SK-N-MC (cell line): ENCODE data around the gene CD36.

Source experiments
- DNase-seq: peaks from one replicate; pipeline ENCODE4 v3.0.0-alpha.2; 2011; ENCODE audit warnings: low read depth, low spot score
- H3K27ac ChIP-seq: fragments of 200-600 bp; sonication (generic); 2 replicates; pipeline ENCODE4 v1.5.1; 2016; ENCODE audit warnings: mixed run types
- H3K36me3 ChIP-seq: fragments of 200-600 bp; sonication (generic); 2 replicates; pipeline ENCODE4 v1.6.1; 2017; ENCODE audit warnings: antibody characterized with exemption, low read length, mixed read lengths; ENCODE audit not compliant: insufficient read depth
- H3K4me3 ChIP-seq: fragments of 200-600 bp; sonication (generic); 2 replicates; pipeline ENCODE4 v1.5.1; 2016
- H3K9ac ChIP-seq: fragments of 200-600 bp; sonication (generic); 2 replicates; pipeline ENCODE4 v1.8.0; 2017; ENCODE audit warnings: mixed run types, mixed read lengths; ENCODE audit not compliant: insufficient read length
- H3K9me3 ChIP-seq: fragments of 200-600 bp; sonication (generic); 2 replicates; pipeline ENCODE4 v1.6.1; 2017; ENCODE audit warnings: low read depth, mild to moderate bottlenecking, antibody characterized with exemption, low read length, moderate library complexity, mixed read lengths
- EZH2 ChIP-seq: fragments of 200-600 bp; sonication (generic); IDR thresholded peaks from one replicate; pipeline ENCODE4 v1.6.1; 2017; ENCODE audit warnings: antibody characterized with exemption
- FOXP2 ChIP-seq: optimal IDR thresholded peaks from 2 replicates; pipeline ENCODE3; 2011; ENCODE audit warnings: mild to moderate bottlenecking, moderate library complexity; ENCODE audit not compliant: insufficient read depth; ENCODE audit errors: extremely low read length, control extremely low read depth
- POLR2AphosphoS5 ChIP-seq: IDR thresholded peaks from 2 replicates; pipeline ENCODE4 v1.6.1; 2012; ENCODE audit warnings: mild to moderate bottlenecking, low read depth, low read length, borderline replicate concordance

Gene CD36

DNA sequence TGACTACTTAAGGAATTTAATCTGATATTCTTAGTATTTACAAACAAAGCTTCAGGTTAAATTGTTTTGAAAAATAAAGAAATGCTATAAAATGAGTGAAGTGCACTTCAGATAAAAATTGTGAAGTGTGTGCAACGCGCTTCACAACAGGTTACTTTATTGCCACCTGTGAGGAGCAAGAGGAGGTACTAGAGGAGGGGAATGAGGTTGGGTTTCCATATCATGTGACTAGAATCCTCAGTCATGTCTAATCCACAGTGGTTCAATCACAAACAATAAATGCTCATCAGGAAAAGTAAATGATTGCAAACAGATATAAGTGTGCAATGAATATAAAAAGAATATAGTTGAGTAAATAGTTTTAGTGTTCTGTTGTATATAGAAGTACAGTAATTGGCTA lies 34.5 kb upstream of the CD36 start:
- Histone ChIP-seq H3K9ac (no peak overlapping the region), H3K36me3 (no peaks in the 10 kb centered on the region), H3K27ac (no peak overlapping the region), H3K9me3 (no peaks in the 10 kb centered on the region), H3K4me3 (no peak overlapping the region)
- TF ChIP-seq EZH2 = no peak
- no peak for TF ChIP-seq FOXP2
- TF ChIP-seq POLR2AphosphoS5 = no peak
- no peak for DNase-seq

DNA sequence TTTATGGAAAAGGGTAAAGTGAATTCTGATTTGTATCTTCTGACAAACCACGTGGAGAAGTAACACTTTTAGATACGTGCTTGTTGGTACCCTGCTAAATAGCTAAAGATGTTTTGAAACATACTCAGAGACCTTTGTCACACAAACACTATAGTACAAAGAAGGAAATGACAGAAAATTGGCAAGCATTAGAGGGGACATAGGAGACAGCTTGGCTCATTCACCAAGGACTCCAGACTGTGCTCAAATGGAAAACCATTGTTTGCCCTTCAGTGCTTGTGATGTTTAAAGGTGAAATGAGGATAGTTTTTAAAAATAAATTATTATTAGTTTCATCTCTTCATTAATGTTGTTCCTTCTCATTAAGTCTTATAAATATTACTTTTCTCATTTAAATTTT lies 34.0 kb upstream of the CD36 start:
- TF ChIP-seq POLR2AphosphoS5 = no peak
- TF ChIP-seq EZH2 = no peak
- TF ChIP-seq FOXP2 = no peak
- H3K9ac ChIP-seq = no peak overlapping the region
- H3K4me3 ChIP-seq = no peak overlapping the region
- H3K27ac ChIP-seq = no peak overlapping the region
- H3K36me3 ChIP-seq = no peaks in the 10 kb centered on the region
- H3K9me3 ChIP-seq = no peaks in the 10 kb centered on the region
- DNase-seq = no peak

DNA sequence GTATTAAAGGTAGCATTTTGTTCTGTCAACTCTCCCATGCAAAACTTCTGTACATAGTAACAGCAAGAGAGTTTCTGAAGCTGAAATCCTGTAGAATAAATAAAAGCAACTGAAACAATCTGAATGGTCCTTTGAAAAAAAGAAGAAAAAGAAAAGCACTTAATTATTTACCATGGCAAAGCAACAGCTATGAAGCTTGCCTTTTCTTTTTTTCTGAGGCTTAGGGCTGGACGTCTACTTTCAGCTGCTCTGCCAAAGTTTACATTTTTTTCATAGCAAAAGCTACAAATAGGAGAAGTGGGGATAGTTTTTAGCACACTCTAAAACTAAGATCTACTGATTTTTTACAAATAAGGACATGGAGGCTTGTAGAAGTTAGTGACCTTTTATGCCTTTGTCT lies 31.3 kb upstream of the CD36 start:
- no peak for TF ChIP-seq FOXP2
- no peak for TF ChIP-seq POLR2AphosphoS5
- no peak for TF ChIP-seq EZH2
- H3K9ac ChIP-seq = no peak overlapping the region
- H3K4me3 ChIP-seq = no peak overlapping the region
- H3K27ac ChIP-seq = no peak overlapping the region
- no peaks in the 10 kb centered on the region for H3K9me3 ChIP-seq
- H3K36me3 ChIP-seq = no peaks in the 10 kb centered on the region
- no peak for DNase-seq

DNA sequence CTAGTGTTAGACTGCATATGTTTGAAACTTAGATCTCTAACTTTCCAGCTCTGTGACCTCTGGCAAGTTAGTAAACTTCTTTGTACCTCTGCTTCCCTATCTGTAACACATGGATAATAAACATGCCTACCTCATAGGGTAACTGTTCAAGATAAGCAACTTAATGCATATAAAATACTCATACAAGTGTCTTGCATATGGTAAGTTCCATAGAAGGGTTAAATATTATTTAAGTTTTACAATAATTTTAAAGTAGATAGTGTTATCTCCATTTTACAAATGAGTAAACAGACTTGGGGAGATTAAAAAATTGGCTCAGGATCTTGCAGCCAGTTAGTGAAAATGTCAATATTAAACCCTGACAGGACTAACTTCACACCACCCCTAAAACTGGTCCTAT lies 30.1 kb upstream of the CD36 start:
- Histone ChIP-seq H3K36me3 (no peaks in the 10 kb centered on the region), H3K27ac (no peak overlapping the region), H3K9me3 (no peaks in the 10 kb centered on the region), H3K9ac (no peak overlapping the region), H3K4me3 (no peak overlapping the region)
- no peak for DNase-seq
- TF ChIP-seq EZH2 (no peak), POLR2AphosphoS5 (no peak), FOXP2 (no peak)

DNA sequence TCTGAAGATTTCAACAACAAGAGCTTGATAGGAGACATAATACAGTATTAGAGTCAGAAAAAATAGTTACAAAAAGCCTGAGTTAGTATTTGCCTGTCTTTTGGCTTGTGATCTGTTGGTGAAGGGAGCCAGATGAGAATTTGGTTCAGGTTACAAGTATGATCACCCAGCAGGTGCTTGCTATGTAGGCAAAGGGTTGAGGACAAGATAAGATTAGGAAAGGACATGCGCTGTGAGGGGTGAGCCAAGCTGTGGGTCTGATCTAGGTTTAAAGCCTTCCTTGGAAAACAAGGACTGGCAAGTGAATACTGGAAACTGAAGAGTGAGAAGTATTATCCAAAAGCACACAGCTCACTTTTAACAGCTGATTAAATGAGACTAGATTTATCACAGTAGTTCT lies 28.7 kb upstream of the CD36 start:
- Histone ChIP-seq H3K27ac (no peak overlapping the region), H3K4me3 (no peak overlapping the region), H3K9me3 (no peaks in the 10 kb centered on the region), H3K36me3 (no peaks in the 10 kb centered on the region), H3K9ac (no peak overlapping the region)
- no peak for DNase-seq
- TF ChIP-seq EZH2 = no peak
- no peak for TF ChIP-seq FOXP2
- TF ChIP-seq POLR2AphosphoS5 = no peak

DNA sequence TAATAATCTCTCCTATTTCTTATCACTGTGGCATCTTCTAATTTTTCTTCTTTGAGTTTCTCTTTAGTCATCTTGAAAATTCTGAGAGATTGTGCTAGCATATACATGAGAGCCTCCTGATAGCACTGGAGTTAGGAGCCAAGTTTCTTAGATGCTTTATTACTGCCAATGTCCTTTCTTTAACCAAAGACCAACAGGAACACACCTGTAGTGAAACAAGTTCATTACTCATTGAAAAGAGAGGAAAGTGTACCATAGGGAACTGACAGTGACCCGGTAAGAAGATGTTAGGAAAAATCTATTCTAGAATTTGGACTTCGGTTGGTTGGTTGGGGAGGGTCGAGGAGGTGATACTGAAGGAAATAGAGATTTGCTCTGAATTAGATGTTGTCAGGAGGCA lies 27.1 kb upstream of the CD36 start:
- Histone ChIP-seq H3K36me3 (no peaks in the 10 kb centered on the region), H3K9me3 (no peaks in the 10 kb centered on the region), H3K27ac (no peak overlapping the region), H3K4me3 (no peak overlapping the region), H3K9ac (no peak overlapping the region)
- DNase-seq = no peak
- TF ChIP-seq EZH2 (no peak), FOXP2 (no peak), POLR2AphosphoS5 (no peak)

DNA sequence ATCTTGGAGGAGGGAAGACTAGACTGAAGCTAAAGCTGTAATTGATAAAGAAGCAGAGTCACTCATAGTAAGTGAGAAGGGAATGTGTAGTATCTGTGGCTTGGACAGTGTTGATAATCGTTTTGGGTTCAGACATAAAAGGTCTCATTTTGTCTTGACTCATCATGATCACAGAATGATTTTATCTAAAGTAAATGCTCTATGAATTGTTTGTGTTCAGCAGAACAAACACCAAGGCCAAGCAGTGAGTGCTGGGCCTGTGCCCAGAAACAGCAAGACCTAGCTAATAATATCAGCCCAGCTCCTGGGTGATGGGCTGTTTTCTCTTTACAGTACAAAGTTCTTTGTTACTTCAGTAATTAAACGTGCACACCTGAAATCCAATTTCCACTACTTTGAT lies 26.7 kb upstream of the CD36 start:
- Histone ChIP-seq H3K9me3 (no peaks in the 10 kb centered on the region), H3K36me3 (no peaks in the 10 kb centered on the region), H3K27ac (no peak overlapping the region), H3K4me3 (no peak overlapping the region), H3K9ac (no peak overlapping the region)
- DNase-seq = no peak
- no peak for TF ChIP-seq EZH2
- no peak for TF ChIP-seq POLR2AphosphoS5
- no peak for TF ChIP-seq FOXP2

DNA sequence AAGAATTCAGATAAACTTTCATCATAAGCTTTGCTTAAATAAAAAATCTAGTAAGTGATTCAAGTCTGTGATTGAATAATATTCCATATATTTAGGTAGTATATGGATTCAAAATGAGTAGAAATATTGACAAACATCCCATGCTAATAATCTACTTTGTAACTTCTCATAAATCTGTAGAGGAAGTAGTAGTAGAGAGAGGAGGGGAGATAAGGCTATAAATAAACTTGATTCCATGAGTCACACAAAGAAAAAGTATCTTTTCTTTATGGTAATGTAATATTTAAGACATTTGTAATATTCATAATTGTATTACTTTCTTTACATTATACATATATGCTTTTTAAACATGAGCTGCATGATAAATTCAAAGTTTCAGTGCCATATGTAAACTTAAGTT lies 25.6 kb upstream of the CD36 start:
- Histone ChIP-seq H3K4me3 (no peak overlapping the region), H3K9me3 (no peaks in the 10 kb centered on the region), H3K9ac (no peak overlapping the region), H3K27ac (no peak overlapping the region), H3K36me3 (no peaks in the 10 kb centered on the region)
- TF ChIP-seq FOXP2 (no peak), EZH2 (no peak), POLR2AphosphoS5 (no peak)
- no peak for DNase-seq

DNA sequence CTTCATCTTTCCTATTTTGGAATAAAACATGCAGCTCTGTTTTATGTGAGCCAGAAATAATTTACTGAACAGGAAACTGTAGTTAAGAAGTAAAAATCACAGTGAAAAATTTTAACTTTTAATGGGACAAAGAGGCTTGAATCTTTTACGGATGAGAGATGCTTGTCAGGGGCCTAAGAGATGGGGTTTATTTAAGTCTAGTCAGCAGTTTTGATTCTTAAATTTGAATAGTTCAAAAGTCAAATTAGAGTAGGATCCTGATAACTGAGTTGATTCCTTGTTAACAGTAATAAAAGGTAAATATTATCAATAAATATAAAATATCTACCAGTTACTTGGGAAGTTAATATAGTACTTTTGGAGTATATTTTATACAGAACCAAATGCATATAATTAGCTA lies 24.9 kb upstream of the CD36 start:
- Histone ChIP-seq H3K27ac (no peak overlapping the region), H3K9me3 (no peaks in the 10 kb centered on the region), H3K4me3 (no peak overlapping the region), H3K9ac (no peak overlapping the region), H3K36me3 (no peaks in the 10 kb centered on the region)
- no peak for TF ChIP-seq EZH2
- TF ChIP-seq POLR2AphosphoS5 = no peak
- no peak for TF ChIP-seq FOXP2
- no peak for DNase-seq

DNA sequence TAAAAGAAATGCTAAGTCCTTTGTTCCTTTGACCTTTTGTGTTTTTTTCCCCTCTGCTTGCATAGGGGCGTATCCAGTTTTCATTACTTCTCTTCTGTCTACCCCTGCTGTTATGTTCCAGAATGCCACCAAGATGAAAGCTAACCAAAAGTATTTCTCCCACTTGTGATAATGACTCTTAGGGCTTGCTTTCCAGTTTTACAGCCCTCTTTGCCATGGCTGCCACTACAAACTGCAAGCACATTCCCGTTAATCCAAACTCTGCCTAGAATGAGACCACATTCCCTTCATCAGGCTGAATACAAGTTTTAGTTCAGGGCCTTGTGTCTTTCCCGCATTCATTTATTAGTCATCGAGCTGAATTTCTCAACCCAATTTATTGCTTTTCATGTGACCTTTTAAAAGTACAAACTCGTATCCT lies 23.6 kb upstream of the CD36 start:
- Histone ChIP-seq H3K9me3 (no peaks in the 10 kb centered on the region), H3K9ac (no peak overlapping the region), H3K4me3 (no peak overlapping the region), H3K36me3 (no peaks in the 10 kb centered on the region), H3K27ac (no peak overlapping the region)
- TF ChIP-seq FOXP2 (no peak), POLR2AphosphoS5 (no peak), EZH2 (no peak)
- DNase-seq = no peak
